ENCODE data around the gene HDAC3. TPM values are rescaled to one million over a fixed set of nuclear protein-coding genes. Genes with fewer than 3 reads are reported as not detected.

HDAC3 gene
- total RNA-seq, 1 donor from 2014 or later, result 101 TPM

- no peaks in the 10 kb centered on the region for H3K36me3 Mint-ChIP-seq (ENCODE audit: insufficient read depth)
- H3K27me3 Mint-ChIP-seq, result peaks cover 14% of the 10 kb centered on the region
- peaks cover 2% of the 10 kb centered on the region for H3K4me1 Mint-ChIP-seq (ENCODE audit: low read depth)
- H3K9me3 Mint-ChIP-seq (ENCODE audit: low read depth), result no peaks in the 10 kb centered on the region
- TF ChIP-seq CTCF (IDR thresholded peaks at IDR 0.05; ENCODE audit: unreplicated experiment), result peak; percentile 12
- DNase-seq (ENCODE audit: low spot score, unreplicated experiment), result peak; percentile 83
- peak within 1 kb of the TSS; percentile 87 for H3K27ac Mint-ChIP-seq
- peak within 1 kb of the TSS; percentile 94 for H3K4me3 Mint-ChIP-seq (ENCODE audit: low read depth)
Measured at GRCh38 chr5:141650851-141651727, 14.4 kb upstream of the HDAC3 start, which contains the start of gene FCHSD1. TSS of gene FCHSD1 (minus strand) at chr5:141651418. CDS start at chr5:141651368, 50 bp downstream.

- no peak overlapping the region for H3K27ac Mint-ChIP-seq
- H3K9me3 Mint-ChIP-seq (ENCODE audit: low read depth), result no peaks in the 10 kb centered on the region
- H3K4me1 Mint-ChIP-seq (ENCODE audit: low read depth), result peaks cover 2% of the 10 kb centered on the region
- H3K27me3 Mint-ChIP-seq, result peaks cover 14% of the 10 kb centered on the region
- peaks cover 1% of the 10 kb centered on the region for H3K36me3 Mint-ChIP-seq (ENCODE audit: insufficient read depth)
- no peak for DNase-seq (ENCODE audit: low spot score, unreplicated experiment)
- peak overlapping the region; percentile 46 for H3K4me3 Mint-ChIP-seq (ENCODE audit: low read depth)
- TF ChIP-seq CTCF (IDR thresholded peaks at IDR 0.05; ENCODE audit: unreplicated experiment), result no peak
Measured at GRCh38 chr5:141649972-141650371, 13.3 kb upstream of the HDAC3 start.

GRCh38 chr5:141649056-141649688 is 12.5 kb upstream of the HDAC3 start:
- H3K36me3 Mint-ChIP-seq (ENCODE audit: insufficient read depth), result peaks cover 2% of the 10 kb centered on the region
- TF ChIP-seq CTCF (IDR thresholded peaks at IDR 0.05; ENCODE audit: unreplicated experiment), result no peak
- H3K4me3 Mint-ChIP-seq (ENCODE audit: low read depth), result peak overlapping the region; percentile 46
- no peaks in the 10 kb centered on the region for H3K9me3 Mint-ChIP-seq (ENCODE audit: low read depth)
- no peak overlapping the region for H3K27ac Mint-ChIP-seq
- peaks cover 14% of the 10 kb centered on the region for H3K27me3 Mint-ChIP-seq
- no peak for DNase-seq (ENCODE audit: low spot score, unreplicated experiment)
- H3K4me1 Mint-ChIP-seq (ENCODE audit: low read depth), result peaks cover 2% of the 10 kb centered on the region

- Mint-ChIP-seq H3K27me3 (peaks cover 10% of the 10 kb centered on the region), H3K4me1 (ENCODE audit: low read depth) (peaks cover 2% of the 10 kb centered on the region), H3K36me3 (ENCODE audit: insufficient read depth) (peaks cover 2% of the 10 kb centered on the region), H3K4me3 (ENCODE audit: low read depth) (no peak overlapping the region), H3K27ac (no peak overlapping the region), H3K9me3 (ENCODE audit: low read depth) (no peaks in the 10 kb centered on the region)
- TF ChIP-seq CTCF (IDR thresholded peaks at IDR 0.05; ENCODE audit: unreplicated experiment), result no peak
- DNase-seq (ENCODE audit: low spot score, unreplicated experiment), result no peak
Measured at GRCh38 chr5:141647851-141648250, 11.2 kb upstream of the HDAC3 start.

- no peak for TF ChIP-seq CTCF (IDR thresholded peaks at IDR 0.05; ENCODE audit: unreplicated experiment)
- DNase-seq (ENCODE audit: low spot score, unreplicated experiment), result no peak
- H3K27ac Mint-ChIP-seq, result no peak overlapping the region
- peaks cover 2% of the 10 kb centered on the region for H3K4me1 Mint-ChIP-seq (ENCODE audit: low read depth)
- no peak overlapping the region for H3K4me3 Mint-ChIP-seq (ENCODE audit: low read depth)
- no peaks in the 10 kb centered on the region for H3K9me3 Mint-ChIP-seq (ENCODE audit: low read depth)
- H3K27me3 Mint-ChIP-seq, result peaks cover 4% of the 10 kb centered on the region
- H3K36me3 Mint-ChIP-seq (ENCODE audit: insufficient read depth), result peaks cover 2% of the 10 kb centered on the region
Measured at GRCh38 chr5:141647242-141647641, 10.6 kb upstream of the HDAC3 start.
